ENCODE results near the gene BAIAP2.

Gene BAIAP2

DNA sequence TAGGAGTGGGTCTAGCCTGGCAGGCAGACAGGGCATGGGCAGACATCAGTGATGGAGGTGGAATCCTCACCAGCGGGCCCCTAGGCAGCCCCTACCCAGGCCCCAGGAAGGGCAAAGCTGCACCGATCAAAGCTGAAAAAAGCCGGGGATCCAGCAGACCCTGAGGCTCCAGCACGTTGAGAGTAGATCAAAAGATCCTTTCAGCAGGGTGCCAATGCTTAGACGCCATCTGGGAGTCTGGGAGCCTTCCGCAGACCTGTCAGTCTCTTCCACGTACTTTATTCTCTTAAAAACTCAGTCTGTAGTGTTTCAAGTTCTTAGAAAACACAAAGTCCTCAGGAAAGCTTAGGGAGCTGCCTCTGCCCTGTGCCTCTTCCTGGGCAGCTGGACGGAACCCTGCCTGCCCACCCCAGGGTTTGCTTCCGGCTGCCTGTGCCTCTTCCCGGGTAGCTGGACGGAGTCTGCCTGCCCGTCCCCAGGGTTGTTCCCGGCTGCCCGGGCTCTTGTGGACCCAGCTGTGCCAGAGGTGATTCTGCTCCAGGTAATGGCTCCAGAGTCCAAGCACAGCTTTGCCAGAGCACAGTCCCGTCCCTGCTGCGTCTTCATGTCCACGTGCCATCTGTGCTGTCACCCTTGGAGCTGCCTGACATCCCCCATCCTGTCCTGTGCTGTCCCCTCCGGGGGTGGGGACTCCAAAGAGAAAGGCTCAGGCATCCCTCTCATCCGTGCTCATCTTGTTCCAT, 79.6 kb downstream of the BAIAP2 start:
- DNase-seq: no peak

DNA sequence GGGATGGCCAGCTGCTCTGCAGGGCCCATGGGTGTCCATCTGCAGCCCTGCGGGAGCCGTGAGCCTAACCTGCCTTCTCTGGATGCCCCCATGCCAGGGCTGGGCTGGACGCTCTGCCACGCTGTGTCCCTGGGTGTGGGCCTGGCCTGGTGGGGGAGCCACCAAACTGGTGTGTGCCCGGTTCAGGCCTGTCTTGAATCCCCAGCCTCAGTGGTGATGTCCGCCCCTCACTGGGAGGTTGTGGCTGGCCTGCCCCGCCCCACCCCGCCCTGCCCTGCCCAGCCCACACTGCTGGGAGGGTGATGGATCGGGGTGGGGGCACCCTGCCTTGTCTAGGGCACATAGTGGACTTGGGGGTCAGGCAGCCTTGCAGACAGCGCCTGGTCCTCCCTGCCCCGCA, 80.3 kb downstream of the BAIAP2 start:
- DNase-seq: no peak

DNA sequence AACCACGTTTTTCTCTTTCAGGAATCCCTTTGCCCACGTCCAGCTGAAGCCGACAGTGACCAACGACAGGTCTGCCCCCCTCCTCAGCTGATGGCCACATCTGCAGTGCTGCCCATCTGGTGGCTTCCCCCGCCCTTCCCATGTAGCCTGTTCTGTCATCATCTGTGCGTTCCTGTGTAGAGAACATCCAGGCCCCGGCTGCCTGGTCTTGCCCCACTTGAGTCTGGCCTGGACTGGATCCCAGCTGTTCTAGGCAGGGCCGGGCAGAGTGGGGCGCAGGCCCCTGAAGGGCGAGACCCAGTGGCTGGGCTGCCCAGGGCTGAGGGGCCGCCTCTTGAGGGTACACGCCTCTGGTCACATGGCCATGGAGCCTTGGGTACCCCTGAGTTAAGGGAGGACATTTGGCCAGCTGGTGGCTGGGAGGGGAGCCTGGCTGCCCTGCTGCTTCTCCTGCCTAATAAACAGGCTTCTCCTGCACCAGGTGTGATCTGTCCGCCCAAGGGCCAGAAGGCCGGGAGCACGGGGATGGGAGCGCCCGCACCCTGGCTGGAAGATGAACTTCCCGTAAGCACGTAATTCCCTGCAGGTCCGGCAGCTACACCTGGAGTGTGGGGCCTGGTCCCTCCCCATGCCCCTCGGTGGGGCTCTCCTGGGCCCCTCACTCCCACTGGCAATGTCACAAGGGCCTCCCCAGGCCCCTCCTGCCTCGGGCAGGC, 81.0 kb downstream of the BAIAP2 start:
- DNase-seq: no peak

DNA sequence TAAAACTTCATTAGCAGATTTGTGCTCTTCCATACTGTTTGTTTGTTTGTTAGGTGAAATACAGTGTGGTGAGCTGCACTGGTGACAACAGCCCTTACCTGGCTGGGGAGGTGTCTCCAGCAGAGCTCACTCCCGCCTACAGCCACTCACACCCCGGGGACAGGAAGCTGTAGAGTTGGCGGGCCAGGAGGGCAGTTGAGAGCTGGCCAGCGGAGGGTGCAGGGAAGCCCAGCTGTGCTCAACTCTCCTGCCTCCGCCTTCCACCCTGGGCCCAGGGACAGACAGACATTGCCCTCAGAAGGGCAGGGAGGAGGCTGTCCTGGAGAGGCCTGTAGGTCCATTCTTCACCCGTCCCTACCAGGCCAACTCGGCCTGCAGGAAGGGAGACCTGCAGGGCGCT, 81.8 kb downstream of the BAIAP2 start:
- DNase-seq: no peak

DNA sequence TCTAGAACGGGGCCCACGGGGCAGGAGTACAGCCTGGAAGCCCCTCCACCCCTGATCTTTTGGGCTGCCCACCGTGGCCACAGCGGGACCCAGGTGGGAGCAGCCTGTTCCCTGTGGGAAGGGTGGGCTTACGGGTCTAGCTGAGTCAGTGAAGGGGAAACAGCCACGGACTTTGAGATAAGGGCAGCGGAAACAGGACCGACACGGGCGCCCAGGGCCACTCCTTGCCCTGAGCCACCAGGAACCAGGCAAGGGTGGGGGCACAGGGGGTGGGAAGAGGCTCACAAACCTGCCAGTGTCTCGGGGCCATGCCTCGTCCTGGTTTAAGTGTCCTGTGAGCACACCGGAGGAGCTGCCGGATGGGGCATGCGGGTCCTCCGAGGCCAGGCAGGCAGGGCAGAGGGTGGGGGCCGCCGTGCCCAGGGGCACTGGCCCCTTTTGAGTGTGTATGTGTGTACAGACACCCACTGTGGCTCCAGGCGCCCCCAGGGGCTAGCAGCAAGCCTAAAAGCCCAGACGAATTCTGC, 82.8 kb downstream of the BAIAP2 start:
- no peak for DNase-seq

DNA sequence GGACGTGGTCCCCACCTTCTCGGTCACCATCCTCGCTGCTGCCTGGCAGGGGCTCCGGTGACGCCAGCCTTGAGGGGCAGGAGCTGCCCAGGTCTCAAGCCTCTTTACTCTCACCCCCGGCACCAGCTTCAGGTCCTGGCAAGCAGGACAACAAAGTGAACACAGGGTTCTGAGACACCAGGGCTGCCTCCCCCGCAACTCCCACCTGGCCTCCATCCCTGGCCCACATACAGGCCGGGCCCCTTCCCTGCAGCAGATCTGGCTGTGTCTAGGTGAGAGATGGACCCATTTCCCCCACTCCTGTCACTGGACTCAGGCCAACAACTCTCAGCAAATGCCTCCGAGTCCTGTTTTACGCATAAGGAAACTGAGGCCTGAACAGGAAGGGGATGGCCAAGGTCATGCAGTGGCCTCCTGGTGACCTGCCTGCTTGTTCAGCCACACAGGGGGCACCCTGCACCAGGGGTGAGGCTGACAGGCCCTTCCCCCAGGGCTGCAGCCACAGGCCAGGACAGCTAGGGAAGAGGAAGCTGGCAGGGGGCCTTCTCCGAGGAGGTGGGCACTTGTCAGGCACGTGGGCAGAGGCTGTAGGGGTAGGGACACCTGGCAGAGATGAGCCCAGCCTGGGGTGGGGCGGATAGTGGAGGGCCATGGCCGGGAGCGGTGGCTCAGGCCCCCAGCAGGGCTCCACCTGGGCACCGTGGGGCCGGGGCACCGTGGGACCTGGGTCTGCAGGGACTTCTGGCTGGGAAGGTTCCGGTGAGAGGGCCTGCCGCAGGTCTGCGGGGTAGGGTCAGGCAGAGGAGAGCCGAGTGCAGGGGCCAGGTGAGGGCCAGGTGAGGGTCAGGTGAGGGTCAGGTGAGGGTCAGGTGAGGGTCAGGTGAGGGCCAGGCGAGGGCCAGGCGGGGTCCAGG, 83.6 kb downstream of the BAIAP2 start:
- DNase-seq: no peak

DNA sequence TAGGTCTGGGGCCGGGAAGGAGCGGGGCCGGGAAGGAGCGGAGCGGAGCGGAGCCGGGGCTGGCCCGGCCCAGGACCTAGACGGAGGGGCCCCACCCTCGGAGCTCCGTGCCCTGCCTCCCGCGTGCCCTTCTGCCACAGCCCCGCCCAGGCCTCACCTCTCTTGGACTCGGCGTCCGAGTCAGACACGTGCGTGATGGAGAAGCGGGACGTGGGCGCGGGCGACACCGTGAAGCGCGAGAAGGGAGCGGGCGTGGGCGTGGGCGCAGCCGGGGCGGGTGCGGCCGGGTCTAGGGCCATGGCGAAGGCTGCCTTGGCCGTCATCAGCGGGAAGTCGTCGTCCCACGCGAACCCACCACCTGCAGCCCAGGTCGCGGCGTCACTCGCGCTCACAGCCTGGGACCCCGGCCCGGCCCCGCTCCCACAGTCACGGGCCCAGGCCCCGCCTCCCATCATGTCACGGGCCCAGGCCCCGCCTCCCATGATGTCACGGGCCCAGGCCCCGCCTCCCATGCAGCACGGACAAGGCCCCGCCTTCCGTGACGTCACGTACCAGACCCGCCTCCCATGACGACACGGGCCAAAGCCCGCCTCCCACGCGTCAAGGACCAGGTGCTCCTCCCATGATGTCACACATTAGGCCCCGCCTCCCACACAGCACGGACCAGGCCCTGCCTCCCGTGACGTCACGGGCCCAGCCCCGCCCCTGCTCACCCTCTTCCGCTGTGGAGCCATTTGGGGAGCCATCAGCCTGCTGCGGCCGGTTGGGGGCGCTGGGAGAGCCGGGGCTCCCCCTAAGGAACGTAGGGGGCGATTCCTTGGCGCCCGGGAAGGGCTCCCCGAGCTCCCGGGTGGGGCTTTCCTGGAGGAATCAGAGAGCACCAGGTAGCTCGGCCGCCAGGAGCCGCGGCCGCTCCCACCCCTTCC, 84.5 kb downstream of the BAIAP2 start:
- peak; percentile 66 for DNase-seq

DNA sequence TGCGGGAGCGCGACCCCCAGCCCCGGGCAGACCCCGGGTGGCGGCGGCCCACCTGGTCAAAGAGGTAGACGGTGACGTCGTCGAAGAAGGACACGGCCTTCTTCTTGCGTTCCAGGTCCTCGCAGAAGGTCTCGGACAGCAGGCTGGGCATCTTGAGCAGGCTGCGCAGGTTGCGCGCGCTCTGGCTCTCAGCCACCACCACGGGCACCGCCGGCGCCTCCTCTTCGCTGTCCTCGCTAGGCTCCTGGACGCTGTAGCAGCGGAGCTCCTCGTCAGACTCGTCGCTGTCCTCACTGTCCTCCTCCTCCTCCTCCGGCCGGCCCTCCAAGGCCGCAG, 85.2 kb downstream of the BAIAP2 start:
- no peak for DNase-seq

DNA sequence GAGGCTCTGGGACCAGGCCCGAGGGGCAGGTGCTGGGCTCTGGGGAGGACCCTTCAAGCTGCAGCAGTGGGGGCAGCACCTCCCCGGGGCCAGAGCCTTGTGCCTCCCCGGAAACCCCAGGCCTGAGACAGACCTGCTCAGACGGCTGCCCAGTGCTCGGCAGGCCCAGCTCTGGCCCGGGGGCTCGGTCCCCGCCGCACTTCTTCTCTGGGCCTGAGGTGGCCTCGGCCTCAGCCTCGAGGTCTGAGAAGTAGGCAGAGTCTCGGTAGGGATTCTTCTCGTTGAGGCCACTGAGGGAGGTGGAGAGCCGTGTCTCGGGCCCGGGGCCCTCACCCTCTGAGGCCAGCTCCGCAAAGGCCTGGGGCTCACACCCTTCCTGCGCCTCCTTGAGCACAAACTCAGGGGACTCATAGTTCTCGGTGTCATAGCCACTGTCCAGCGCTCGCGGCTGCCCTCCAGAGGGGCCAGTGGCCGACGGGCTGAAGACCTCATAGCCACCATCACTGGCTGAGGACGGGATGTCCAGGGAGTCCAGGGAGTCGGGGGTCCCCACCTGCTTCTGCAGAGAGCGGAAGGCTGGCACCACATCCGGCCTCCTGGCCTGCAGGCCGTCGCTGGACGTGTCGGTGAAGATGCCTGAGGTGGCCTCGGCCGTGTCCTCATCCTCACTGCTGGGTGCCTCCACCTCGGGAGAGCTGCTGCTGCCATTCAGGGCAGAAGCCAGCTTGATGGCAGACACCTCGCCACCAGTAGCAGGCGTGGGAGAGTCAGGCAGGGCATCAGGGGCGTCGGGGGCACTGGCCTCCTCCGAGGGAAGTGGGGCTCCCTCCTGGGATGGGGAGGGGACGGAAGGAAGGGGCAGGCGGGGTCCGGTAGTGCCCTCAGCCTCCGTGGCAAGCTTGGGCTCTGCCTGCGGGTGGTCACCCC, 86.0 kb downstream of the BAIAP2 start:
- DNase-seq: no peak

DNA sequence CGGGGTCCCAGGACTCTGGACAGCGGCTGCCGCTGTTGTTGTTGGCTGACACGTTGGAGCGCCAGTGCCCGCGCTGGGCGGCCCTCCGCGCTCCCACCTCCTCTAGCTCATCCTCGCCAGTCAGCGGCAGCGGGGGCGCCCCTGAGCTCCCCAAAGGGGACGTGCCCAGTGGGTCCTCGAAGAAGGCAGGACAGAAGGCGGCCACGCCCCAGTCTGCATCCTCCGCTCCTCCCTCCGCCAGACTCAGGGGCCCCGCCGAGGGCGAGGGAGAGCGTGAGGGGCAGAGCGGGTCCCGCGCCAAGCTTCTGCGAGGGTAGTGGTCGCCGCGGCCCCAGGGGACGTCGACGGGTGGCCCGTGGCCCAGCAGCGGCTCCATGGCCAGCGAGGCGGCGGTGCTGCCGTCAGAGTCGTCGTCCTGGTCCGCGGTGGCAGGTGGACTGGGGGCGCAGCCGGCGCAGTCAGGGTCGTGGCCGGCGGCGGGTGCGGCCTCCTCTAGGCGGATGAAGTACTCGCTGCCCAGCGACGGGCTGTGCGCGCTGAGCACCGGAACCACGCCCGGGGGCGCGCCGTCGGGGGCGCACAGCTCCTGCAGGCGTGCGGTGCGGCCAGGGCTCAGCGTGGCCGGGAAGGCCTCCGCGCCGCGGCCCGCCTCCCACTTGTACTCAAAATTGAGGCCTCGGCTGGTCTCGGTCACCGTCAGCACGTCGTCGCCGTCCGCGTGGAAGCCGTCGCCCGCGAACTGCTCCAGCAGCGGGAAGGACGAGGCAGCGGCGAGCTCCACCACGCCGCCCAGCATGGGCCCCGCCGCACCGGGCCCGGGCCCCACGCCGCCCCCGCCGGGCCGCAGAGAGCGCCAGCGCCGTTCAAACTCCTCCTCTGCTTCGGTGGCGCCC, 87.1 kb downstream of the BAIAP2 start:
- DNase-seq: no peak

DNA sequence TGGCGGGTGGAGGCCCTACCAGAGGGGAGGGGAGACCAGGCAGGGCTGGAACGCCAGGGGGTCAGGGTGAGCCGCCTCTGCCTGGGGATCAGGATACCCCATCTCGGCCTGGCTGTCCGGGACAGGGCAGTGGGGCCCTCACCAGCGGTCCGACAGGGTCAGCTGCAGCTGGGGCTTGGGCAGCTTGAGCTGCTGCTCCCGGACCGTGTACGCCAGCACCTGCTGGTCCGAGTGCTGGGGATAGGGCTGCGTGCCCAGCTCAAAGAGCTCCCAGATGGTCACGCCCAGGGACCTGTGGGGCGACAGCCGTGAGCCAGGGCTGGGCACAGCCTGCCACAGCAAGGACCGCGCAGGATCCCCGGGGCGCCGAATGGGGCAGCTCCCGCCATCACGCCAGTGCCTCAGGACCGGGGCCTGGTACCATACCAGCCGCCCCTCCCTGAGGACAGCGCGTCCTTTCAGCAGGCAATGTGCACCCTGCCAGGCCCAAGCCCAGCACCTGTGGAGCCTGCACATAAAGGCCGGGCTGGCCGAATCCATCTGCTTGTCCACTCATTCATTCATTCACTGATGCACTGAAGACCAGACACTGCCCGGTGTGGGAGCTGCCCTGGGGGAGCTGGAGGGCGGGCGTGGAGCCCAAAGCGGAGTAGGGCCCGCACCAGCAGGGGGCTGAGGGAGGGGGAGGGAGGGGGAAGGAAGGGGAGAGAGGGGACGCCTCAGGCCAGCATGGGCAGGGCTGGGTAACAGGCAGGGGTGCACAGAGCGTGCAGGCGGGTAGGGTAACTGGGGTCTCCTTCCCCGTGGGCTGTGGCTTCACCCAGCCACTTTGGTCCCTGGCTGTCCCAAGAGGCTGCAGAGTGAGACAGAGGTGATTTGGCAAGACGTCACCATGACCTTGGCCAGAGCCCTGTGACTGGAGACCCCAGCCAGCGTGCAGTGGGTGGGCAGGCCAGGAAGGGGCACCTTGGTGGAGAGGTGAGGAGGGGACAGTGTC, 88.4 kb downstream of the BAIAP2 start:
- DNase-seq: no peak

DNA sequence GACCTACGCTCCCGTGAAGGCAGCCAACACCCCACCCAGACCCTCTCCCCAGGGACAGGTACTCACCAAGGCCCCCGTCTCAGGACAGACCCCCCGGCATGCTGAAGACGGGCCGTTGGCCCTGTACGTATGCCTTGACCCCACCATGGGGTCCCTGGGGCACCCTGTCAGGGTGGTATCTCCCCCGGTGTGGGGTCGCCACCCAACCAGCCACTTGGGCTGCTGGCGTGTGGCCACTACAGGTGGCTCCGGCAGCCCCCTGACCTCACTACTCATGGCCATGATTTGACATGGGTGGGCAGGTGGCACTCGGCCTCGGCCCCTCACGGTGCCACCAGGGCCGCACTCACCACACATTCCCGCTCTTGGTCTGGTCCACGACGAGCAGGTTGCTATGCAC, 89.4 kb downstream of the BAIAP2 start:
- DNase-seq: no peak

DNA sequence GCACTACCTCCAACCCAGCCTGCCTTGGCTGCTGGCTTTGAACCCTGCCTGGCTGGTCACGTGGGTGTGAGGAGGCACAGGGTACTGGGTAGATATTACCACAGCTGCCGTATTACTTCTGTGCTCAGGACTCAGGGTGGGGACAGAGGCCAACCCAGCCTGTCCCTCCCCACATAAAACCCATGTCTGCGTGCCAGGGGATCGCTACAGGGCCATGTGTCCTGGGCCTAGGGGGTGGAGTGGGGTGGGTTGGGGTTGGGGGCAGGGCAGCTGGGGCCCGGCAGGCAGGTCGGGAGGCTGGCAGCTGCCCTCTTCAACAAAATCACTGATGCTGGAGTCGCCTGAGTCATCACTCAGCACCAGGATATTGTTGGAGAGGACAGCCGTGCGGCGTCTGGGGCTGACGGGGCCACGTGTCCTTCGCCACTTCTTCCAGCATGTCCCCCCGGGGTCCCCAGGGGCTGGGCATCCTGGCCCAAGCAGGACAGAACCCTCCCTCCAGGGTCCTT, 90.7 kb downstream of the BAIAP2 start:
- no peak for DNase-seq

DNA sequence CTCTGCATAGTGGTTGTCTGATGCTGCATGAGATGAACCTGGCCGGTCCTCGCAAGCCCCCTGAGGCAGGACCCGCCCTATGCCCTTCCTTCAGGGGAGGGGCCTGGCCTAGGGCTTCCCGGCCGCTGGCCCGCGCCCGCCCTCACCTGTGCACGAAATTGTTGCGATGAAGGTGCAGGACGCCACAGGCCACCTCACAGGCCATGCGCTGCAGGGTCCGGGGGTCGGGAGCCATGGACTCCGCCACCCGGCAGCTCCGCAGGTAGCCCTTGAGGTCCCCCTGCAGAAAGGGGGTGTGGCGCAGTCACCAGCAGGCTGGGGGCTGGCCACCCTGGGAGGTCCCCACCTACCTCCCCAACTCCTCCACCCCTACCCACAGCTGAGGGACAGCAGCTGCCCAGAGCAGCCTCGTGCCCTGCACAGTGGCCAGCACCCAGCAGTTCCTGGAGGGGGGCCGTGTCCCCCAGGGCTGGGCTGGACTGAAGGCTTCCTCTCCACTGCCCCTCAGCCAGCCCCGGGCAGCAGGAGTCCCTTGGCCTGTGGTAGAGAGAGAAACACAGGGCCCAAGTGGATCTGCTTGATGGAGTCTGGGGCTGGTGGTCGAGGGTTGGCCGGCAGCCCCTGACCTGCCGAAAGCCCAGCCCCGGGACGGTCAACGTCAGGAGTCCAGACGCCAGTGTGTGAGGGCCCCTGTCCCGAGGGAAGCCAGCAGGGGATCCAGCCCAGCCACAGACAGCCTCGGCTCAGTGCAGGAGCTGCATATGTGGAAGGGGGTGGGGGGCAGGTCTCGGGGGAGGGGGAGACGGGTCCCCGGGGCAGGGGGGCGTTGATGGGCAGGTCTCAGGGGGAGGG, 91.6 kb downstream of the BAIAP2 start:
- DNase-seq: no peak

DNA sequence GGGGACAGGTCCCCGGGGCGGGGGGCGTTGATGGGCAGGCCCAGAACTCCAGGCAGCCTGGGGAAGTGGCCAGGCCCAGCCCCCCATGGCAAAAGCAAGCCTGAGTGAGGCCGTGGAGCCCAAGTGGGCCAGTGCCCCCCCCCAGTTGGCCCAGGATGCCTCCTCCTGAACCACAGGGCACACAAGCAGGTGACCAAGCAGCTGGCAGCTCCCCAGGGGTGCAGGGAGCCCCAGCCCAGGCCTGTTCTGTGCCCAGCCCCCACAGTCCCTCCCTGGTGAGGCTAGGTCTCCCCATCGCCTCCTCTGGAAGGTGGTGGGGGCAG, 92.1 kb downstream of the BAIAP2 start:
- DNase-seq: no peak

DNA sequence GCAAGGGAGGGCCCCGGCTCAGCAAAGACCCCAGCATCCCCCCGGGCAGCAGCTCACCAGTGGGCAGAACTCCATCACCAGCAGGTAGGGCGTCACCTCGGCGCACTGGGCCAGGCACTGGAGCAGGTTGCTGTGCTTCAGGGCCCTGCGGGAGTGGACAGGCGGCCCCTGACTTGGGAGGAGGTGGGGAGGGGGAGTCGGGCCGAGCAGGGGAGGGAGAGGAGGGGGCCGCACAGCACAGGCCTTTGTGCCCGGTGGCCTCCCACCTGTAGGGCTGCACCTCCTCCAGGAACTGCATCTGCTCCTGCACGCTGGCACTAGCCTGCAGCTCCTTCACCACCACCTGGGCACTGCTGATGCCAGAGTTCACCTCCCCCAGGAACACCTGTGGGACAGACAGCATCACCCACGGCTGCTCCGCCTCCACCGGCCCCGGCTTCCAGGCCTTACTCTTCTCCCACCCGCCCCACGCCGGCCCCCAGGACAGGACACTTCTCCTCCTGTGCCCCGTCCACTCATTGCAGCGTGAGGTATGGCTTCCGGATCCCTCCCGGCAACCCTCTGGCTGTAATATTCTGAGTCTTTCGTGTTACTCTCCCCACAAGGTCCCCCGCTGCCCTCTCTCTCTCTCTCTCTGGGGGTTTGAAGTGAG, 92.7 kb downstream of the BAIAP2 start:
- DNase-seq: no peak

DNA sequence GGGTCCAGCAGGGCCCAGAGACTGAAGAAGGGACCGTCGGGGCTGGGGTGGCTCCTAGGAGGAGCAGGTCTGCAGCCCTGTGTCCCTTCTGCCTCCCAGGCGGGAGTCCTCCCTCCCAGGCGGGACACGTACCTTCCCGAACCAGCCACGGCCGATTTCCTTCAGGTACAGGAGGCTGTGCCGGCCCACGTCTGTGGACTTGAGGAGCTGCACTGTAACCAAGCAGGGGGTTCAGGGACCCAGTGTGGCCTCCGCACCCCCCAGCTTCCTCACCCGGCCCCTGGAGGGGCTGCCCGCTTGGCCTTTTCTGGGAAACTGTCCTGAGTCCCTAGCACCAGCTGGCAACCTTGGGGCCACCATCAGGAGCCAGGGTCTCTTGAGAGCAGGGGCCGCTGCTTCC, 93.4 kb downstream of the BAIAP2 start:
- no peak for DNase-seq

Data from CD4-positive, alpha-beta T cell treated with Interleukin-17A for 4 hours (primary cell).